Measurements from ENCODE around the gene RBP3.
A peak's percentile ranks its signal among the peaks of the same experiment; 100 is the strongest.

RBP3 gene

DNA sequence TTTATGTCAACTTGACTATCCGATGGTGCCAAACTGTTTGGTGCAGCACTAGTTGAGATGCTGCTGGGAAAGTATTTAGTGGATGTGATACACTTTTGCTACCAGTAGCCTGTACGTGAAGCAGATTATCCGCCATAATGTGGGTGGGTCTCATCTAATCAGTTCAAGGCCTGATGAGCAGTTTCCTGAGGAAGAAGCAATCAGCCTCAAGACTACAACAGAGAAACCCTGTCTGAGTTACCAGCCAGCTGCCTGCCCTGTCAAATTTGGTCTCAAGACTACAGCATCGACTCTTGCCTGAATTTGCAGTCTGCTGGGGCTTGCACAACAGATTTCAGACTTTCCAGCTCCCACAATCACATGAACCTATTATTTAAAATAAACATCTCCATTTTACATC, 10.9 kb upstream of the RBP3 start:
- DNase-seq (ENCODE audit: low spot score) = no peak

DNA sequence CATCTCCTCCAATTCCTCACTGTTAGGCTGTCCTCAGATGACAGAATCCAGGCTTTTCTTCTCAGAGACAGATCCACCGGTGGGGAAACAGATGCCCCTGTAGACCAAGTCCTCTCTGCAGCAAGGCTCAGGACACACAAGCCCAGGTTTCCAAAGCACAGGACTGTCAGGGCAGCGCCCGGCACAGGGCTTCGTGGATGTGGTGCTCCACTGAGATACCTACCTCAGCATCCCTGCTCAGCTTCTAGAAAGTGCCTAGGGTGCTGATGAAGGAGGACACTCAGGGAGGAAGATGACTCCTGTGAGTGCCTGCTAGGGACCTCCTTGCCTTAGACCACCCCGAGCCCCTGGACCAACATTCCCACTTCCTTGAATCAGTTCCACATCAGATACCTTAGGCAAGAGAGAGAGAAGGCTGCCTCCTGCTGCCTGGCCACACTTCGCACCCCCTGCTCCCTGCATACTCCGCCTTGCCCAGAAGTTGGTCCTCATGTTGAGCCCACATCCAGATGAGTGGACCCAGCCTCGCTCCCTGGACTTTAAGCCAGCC, 8.9 kb upstream of the RBP3 start:
- DNase-seq (ENCODE audit: low spot score) = no peak

DNA sequence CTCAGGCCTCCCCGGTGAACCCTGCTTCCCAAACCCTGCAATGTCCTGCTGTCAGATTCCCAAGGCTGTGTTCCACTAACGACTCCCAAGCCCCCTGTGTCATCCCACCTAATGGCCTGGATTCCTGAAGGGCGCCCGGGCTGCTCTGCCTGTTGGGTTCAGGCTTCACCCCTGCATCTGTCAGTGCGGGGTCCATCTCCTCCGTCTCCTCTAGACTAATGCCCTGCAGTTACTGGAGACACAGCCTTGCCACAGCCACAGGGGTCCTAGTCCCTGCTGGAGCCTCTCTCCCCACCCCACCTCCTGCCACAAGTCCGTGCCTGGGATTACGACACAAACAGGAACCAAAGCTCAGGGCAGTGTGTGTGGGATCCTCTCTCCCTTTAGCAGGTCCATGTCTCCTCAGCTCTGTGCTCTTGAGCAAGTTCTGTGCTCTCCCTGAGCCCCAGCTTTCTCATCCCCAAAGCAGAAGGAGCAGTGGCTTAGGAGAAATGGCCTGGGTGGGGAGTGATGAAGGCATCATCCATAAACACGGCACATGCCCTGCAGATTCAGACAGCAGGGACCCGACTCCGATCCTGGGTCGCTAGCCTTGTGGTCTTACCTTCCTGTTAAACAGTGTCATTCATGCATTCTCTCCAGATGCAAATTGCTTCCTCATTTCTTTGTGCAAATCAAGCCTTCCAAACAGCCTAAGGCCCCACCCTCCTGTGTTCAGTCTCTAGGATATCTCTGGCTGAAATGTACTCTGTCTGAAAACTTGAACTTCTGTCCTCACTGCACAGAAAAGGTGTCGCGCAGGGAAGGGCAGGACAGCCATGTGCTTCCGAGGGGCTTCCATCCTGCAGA, 8.2 kb upstream of the RBP3 start:
- DNase-seq (ENCODE audit: low spot score) = no peak

DNA sequence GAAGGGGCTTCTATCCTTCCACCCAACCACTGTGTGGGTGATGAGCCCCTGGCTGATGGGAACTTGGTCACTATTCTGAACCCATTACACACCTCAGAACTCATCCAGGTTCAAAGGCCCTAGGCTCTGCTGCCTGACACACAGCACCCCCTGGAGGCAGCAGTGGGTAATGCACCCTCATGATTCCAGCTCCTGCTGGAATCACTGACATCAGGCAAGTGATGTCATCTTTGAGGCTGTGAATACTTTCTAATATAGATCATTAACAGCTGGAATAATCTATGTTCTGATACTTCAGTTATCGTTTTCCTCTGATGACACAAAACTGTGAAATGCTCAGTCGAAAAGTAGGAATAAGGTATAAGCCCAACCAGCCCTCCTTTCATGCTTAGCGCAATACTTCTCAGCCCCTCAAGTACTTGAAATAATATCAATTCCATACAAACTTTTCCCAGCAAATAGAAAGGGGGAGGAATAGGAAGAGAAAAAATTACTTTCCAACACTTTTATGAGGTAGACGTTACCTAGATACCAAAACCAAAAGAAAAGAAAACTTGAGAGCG, 7.5 kb upstream of the RBP3 start:
- peak; percentile 21 for DNase-seq (ENCODE audit: low spot score)

DNA sequence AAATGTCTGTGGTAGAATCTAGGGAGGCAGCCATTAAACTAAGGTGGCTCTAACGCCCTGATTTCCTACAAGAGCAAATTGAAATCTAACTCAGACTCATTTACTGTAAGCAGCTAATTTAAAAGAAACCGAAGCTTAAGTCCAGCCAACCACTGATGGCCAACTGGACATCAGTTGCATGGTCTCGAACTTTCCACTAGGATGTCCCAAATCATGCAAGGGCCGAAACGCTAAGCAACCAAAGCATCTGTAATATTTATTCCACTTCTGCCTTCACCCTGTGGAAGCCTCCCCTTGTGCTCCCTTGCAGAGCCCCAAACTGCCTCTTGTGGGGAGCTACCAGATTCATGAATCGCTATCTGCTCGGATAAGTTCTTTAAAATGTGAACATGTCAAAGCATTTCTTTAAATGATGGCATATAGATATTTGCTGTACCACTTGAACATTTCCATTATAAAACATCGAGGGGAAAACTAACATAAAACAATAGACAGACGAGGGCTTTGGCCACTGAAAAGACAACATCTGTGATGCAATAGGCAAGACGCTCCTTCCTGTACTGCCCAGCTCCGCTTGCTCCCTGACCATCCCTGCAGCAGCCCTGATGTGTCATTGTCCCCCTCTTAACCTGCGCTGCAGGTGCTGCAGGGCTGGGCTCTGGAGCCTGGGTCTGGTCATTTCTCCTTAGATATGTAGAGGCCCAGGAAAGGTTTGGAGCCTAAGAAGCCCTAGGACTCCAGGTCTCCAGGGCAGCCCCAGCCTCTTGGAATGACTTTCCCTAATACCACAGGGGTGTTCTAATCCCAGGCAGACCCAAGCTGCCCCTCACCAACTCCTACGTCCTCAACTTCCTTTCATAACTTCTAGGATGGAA, 2.9 kb upstream of the RBP3 start:
- DNase-seq (ENCODE audit: low spot score) = no peak

DNA sequence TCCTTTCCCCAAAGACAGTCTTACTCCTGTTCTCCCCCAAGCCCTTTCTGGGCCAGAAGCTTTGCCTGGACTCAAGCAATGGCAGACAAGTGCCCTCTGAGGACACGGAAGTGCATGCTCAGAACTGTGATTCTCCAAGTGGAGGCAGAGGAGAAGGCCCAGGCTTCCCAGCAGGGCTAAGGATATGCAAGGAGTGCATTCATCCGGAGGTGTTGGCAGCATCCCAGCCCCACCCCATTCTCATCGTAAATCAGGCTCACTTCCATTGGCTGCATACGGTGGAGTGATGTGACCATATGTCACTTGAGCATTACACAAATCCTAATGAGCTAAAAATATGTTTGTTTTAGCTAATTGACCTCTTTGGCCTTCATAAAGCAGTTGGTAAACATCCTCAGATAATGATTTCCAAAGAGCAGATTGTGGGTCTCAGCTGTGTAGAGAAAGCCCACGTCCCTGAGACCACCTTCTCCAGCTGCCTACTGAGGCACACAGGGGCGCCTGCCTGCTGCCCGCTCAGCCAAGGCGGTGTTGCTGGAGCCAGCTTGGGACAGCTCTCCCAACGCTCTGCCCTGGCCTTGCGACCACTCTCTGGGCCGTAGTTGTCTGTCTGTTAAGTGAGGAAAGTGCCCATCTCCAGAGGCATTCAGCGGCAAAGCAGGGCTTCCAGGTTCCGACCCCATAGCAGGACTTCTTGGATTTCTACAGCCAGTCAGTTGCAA, 1.4 kb upstream of the RBP3 start:
- DNase-seq (ENCODE audit: low spot score) = no peak

DNA sequence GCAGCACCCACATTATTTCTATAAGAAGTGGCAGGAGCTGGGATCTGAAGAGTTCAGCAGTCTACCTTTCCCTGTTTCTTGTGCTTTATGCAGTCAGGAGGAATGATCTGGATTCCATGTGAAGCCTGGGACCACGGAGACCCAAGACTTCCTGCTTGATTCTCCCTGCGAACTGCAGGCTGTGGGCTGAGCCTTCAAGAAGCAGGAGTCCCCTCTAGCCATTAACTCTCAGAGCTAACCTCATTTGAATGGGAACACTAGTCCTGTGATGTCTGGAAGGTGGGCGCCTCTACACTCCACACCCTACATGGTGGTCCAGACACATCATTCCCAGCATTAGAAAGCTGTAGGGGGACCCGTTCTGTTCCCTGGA, 874 bp upstream of the RBP3 start:
- no peak for DNase-seq (ENCODE audit: low spot score)

DNA sequence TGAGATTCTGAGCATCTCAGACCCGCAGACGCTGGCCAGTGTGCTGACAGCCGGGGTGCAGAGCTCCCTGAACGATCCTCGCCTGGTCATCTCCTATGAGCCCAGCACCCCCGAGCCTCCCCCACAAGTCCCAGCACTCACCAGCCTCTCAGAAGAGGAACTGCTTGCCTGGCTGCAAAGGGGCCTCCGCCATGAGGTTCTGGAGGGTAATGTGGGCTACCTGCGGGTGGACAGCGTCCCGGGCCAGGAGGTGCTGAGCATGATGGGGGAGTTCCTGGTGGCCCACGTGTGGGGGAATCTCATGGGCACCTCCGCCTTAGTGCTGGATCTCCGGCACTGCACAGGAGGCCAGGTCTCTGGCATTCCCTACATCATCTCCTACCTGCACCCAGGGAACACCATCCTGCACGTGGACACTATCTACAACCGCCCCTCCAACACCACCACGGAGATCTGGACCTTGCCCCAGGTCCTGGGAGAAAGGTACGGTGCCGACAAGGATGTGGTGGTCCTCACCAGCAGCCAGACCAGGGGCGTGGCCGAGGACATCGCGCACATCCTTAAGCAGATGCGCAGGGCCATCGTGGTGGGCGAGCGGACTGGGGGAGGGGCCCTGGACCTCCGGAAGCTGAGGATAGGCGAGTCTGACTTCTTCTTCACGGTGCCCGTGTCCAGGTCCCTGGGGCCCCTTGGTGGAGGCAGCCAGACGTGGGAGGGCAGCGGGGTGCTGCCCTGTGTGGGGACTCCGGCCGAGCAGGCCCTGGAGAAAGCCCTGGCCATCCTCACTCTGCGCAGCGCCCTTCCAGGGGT, 703 bp downstream of the RBP3 start:
- no peak for DNase-seq (ENCODE audit: low spot score)

DNA sequence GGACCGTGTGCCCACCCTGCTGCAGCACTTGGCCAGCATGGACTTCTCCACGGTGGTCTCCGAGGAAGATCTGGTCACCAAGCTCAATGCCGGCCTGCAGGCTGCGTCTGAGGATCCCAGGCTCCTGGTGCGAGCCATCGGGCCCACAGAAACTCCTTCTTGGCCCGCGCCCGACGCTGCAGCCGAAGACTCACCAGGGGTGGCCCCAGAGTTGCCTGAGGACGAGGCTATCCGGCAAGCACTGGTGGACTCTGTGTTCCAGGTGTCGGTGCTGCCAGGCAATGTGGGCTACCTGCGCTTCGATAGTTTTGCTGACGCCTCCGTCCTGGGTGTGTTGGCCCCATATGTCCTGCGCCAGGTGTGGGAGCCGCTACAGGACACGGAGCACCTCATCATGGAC, 1.4 kb downstream of the RBP3 start:
- no peak for DNase-seq (ENCODE audit: low spot score)

DNA sequence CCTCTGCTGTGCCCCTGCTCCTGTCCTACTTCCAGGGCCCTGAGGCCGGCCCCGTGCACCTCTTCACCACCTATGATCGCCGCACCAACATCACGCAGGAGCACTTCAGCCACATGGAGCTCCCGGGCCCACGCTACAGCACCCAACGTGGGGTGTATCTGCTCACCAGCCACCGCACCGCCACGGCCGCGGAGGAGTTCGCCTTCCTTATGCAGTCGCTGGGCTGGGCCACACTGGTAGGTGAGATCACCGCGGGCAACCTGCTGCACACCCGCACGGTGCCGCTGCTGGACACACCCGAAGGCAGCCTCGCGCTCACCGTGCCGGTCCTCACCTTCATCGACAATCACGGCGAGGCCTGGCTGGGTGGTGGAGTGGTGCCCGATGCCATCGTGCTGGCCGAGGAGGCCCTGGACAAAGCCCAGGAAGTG, 1.8 kb downstream of the RBP3 start:
- no peak for DNase-seq (ENCODE audit: low spot score)

DNA sequence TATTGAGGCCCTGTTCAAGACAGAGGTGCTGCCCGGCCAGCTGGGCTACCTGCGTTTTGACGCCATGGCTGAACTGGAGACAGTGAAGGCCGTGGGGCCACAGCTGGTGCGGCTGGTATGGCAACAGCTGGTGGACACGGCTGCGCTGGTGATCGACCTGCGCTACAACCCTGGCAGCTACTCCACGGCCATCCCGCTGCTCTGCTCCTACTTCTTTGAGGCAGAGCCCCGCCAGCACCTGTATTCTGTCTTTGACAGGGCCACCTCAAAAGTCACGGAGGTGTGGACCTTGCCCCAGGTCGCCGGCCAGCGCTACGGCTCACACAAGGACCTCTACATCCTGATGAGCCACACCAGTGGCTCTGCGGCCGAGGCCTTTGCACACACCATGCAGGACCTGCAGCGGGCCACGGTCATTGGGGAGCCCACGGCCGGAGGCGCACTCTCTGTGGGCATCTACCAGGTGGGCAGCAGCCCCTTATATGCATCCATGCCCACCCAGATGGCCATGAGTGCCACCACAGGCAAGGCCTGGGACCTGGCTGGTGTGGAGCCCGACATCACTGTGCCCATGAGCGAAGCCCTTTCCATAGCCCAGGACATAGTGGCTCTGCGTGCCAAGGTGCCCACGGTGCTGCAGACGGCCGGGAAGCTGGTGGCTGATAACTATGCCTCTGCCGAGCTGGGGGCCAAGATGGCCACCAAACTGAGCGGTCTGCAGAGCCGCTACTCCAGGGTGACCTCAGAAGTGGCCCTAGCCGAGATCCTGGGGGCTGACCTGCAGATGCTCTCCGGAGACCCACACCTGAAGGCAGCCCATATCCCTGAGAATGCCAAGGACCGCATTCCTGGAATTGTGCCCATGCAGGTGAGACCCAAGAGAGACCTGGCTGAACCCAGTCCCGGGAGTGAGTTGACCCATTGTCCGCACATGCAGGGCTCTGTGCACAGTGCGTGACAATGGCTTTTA, 2.8 kb downstream of the RBP3 start:
- no peak for DNase-seq (ENCODE audit: low spot score)

DNA sequence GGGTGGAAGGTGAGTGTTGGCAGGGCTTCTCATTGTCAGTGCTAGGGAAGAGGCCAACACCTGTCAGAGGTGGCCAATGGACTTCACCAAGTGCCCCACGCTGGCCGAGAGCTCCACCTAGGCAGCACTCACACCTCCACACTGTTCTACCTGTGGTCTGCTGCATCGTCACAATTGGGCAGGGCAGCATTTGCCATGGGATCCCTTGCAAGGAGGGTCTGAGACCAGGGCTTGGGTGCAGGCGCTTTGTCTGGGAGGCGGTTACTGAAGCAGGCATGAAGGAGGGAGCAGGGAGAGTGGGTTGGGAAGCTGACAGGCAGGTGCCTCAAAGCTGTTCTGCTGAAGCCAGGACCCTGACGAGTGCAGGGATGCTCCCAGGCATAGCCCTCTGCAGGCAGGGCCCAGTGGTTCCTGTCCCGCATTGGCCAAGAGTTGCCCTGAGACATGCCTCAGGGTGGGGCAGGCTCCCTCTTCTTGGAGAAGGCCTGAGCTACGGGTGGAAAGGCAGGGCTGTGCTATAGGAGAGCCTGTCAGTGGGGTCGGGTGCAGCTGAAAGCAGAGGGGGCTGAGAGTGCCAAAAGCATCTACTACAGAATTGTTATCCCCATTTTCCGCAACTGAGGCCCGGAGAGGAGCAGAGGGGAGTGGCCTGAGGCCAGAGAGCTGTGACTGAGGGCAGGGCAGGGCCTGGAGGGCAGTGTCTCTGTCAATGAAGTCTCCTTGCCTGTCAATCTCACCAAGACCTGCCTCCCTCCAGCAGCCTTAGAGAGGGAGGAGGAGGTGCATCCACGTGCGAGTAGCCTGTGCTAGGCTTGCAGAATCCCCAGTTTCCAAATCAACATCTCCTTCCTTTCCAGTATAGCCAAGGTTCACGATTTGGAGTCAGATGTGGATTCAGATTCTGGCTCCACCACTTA, 4.0 kb downstream of the RBP3 start:
- no peak for DNase-seq (ENCODE audit: low spot score)

DNA sequence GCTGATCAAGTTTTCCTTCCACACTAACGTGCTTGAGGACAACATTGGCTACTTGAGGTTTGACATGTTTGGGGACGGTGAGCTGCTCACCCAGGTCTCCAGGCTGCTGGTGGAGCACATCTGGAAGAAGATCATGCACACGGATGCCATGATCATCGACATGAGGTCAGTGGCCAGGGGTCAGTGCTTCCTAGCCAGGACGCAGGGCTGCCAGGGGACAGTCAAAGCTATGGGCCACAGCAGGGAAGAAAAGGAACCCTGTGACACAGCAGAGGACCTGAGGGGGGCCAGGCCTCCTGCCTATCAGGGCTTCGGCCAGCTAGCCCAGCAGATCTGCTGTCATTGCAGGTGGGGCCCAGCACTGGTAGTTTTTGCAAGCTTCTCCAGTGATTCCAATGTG, 5.2 kb downstream of the RBP3 start:
- DNase-seq (ENCODE audit: low spot score) = no peak

DNA sequence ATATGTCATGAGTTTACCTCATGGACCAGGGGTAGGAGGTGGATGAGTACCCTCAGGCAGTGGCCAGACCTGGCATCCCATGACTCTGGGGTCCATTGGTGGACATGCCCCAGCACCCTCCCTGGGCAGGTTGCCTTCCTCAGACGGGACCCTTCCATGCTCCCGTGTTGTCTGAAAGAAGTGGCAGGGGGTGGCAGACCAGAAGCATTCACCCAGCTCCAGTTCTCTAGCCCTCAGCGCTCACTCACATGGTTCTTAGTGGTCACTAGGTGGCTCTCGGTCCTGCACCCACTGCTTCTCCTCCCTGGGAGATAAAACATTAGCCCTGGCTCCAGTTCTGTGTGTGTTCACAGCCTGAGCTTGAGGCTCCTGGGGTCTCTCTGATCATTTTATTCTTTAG, 6.0 kb downstream of the RBP3 start:
- DNase-seq (ENCODE audit: low spot score) = no peak

DNA sequence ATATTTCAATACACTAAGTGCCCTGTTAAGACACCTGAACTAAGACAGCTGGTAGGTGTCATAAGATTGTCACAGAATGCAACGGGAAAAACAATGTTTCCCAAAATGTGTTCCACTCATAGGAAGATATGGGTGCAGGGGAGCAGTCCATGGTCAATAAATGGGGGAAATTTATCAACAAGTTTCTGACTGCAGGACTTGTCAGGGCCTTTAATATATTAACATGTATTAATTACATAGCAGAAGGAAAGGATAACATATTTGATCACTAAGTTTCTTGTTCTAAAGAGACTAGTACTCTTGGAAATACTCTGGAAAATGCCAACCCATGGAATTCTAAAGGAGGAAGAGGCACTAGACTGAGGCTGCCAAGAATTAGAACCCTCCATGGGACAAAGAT, 6.7 kb downstream of the RBP3 start:
- no peak for DNase-seq (ENCODE audit: low spot score)

DNA sequence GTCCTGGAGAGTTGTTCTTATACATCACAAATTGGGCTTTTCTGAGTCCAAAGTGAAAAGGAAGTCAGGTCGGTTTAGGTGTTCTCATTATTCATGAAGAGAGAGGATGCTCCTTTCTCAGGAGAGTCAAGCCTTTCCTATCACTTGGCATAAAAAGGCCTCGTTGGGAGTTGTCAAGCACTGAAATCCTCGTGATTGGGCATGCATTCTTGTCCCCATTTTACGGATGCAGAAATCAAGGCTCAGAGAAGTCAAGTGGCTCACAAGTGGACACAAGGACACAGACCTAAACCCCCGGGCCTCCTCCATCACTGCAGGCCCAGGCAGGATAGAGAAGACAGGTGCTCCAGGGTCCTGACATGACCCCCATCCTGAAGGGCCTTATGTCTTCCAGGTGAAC, 8.5 kb downstream of the RBP3 start:
- DNase-seq (ENCODE audit: low spot score) = no peak

DNA sequence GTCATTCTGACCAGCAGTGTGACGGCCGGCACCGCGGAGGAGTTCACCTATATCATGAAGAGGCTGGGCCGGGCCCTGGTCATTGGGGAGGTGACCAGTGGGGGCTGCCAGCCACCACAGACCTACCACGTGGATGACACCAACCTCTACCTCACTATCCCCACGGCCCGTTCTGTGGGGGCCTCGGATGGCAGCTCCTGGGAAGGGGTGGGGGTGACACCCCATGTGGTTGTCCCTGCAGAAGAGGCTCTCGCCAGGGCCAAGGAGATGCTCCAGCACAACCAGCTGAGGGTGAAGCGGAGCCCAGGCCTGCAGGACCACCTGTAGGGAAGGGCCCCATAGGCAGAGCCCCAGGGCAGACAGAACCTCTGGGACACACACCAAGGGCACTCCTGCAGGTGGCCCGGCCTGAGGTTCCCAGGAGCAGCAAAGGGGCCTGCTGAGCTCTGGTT, 9.0 kb downstream of the RBP3 start:
- no peak for DNase-seq (ENCODE audit: low spot score)

DNA sequence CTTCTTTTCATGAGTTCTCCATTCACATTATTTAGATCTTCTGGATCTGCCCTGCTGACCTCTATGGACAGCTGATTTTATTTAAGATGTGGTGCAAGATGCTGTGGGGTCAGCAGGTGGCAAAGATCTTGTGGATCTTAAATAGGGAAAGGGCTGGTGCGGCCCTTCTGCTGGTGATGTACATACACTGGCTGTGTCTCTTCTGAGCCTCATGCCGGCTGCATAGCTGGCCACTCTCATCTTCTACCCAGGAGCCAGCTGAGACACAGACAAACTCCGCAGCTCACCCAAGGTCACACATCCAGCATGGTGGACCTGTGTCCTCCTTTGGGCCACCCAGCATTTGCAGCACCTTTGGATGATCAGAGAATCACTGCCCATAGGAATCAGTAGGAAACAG, 9.7 kb downstream of the RBP3 start:
- DNase-seq (ENCODE audit: low spot score) = no peak

DNA sequence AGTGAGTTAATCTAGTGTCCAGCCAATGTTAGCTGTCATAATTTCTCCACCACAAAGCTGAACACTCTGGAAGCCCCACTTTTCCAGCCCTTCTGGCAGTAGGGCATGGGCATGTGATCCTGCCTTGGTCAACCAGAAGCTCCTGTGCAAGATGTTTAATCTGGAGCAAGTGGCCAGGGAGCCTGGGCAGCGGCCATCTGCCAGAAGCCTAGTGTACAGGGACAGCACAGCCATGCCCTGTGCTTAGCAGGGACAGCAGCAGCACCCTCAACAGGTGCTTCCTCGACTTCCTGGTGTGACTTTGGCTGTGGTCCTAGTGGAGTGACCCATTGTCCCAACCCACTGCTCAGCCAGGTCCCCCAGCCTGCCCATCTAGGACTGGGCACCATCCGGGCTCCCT, 10.3 kb downstream of the RBP3 start:
- no peak for DNase-seq (ENCODE audit: low spot score)

Measured in globus pallidus (tissue), 1 donor.